H1 (cell line): ENCODE measurements around the gene TRIM27. TPM values are rescaled to one million over a fixed set of nuclear protein-coding genes. Genes with fewer than 3 reads are reported as not detected.

Experiments used
- RXRA ChIP-seq: IDR thresholded peaks from 2 replicates; pipeline ENCODE4 v1.6.1; 2011; ENCODE audit warnings: low read depth, mild to moderate bottlenecking, low read length, moderate library complexity; ENCODE audit not compliant: insufficient read depth
- polyA plus RNA-seq, 7 experiments: library from polyadenylated mRNA; depleted of rRNA in 3 of 7; stranded (reverse) in 5 of 7; unstranded in 2 of 7; fragments of >200 nt in 5 of 7; fragments of 200-250 nt in 2 of 7; gene quantifications; 1 replicate in 5 of 7; 2 replicates in 1 of 7; 4 replicates in 1 of 7; pipeline versions ENCODE4 v1.2.1 to v1.2.3, GENCODE V29; 2011 to 2013; ENCODE audit warnings: missing spikeins in 2 of 7, mixed read lengths in 2 of 7
- total RNA-seq: library from RNA; stranded (reverse); fragmentation: NEBNext Ultra II Directional; extraction: Animal tissue kit (Norgen Biotek cat#: 25700); gene quantifications from 2 replicates; pipeline ENCODE4 v1.2.1, GENCODE V29; 2021

The TRIM27 gene
- total and polyA plus RNA-seq, 2 of the 8 experiments (the other 6 are each of a cell fraction or from before 2014, with no cell fraction given) = 76.4 to 85.9 TPM

DNA sequence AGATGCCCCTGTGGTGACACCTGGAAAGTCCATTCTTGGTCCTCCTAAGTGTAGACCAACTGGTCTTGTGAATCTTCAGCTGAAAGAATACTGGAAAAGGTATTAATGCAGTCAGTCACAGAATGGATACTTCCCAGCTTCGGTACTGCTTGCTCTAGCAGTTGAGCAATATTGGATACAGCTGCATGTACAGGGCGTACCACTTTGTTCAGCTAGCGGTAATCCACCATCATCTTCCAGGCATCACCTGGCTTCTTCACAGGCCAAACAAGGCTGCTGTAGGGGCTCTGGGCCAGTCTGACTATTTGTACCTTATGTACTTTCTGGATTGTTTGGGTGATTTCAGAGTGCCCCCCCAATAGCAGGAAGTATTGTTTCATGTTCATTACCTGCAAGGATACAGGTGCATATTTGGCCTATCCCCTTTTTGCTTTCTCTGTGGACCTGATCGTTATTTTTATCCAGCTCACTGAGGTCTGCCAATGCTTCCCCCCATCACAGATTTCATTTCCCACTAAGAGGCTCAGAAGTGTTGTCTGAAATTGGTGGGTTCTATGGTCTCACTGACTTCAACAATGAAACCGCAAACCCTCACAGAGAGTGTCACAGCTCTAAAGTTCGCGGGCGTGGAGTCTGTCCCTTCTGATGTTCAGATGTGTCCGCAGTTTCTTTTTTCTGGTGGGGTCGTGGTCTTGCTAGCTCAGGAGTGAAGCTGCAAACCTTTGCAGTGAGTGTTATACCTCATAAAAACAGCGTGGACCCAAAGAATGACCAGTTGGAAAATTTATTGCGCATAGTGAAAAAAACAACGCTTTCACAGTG, 52.2 kb downstream of the TRIM27 start (continued):
- TF ChIP-seq RXRA = no peak
